ENCODE results near the gene CDHR3.

CDHR3 gene

DNA sequence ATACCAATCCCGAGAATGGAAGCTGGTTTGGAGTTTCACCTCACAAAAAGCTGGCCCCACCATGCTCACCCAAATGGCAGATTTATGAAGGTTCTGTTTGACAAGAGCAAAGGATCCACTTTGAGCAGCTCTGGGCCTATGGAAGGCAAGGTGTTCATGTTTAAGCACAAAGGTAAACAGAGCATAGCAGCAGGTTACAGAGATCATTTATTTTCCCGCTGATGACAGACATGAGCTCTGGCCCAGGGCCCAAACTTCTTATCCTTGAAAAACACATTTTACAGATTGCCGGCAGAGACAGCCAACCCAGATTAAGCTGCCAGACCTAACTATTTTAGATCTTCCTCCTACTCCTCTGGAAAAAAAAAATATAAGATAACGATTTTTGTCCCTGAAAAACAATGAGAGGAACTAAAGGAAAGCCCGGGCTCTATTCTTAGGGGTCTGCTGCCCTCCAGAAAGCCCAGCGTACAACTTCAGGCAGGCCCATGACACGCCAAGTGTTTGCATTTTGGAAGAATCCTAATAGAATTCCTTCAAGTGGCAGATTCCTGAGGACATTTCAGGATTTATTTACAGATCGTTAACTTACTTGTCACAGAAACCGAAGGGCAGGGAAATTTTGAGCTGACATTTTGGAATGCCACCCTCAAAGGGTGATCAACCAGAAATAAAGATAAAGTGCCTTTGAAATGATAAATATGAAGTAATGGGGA lies 109.1 kb downstream of the CDHR3 start:
- no peak overlapping the region for H3K4me3 ChIP-seq (IDR thresholded peaks at IDR 0.05; ENCODE audit: insufficient read depth, low read depth, low read length)
- H2AFZ ChIP-seq (ENCODE audit: low read depth): no peak overlapping the region
- no peak overlapping the region for H3K27ac ChIP-seq
- H3K4me1 ChIP-seq (ENCODE audit: low read depth, poor library complexity, severe bottlenecking): no peaks in the 10 kb centered on the region
- H3K36me3 ChIP-seq (ENCODE audit: insufficient read depth): no peaks in the 10 kb centered on the region
- H3K9ac ChIP-seq: no peak overlapping the region
- H3K27me3 ChIP-seq (ENCODE audit: insufficient read depth, low read depth): no peaks in the 10 kb centered on the region
- H4K20me1 ChIP-seq (ENCODE audit: insufficient read depth): no peaks in the 10 kb centered on the region
- TF ChIP-seq, protein P1, sequence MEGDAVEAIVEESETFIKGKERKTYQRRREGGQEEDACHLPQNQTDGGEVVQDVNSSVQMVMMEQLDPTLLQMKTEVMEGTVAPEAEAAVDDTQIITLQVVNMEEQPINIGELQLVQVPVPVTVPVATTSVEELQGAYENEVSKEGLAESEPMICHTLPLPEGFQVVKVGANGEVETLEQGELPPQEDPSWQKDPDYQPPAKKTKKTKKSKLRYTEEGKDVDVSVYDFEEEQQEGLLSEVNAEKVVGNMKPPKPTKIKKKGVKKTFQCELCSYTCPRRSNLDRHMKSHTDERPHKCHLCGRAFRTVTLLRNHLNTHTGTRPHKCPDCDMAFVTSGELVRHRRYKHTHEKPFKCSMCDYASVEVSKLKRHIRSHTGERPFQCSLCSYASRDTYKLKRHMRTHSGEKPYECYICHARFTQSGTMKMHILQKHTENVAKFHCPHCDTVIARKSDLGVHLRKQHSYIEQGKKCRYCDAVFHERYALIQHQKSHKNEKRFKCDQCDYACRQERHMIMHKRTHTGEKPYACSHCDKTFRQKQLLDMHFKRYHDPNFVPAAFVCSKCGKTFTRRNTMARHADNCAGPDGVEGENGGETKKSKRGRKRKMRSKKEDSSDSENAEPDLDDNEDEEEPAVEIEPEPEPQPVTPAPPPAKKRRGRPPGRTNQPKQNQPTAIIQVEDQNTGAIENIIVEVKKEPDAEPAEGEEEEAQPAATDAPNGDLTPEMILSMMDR (conservative IDR thresholded peaks at IDR 0.05; ENCODE audit: low read depth, low read length): no peak
- H3K4me2 ChIP-seq: no peak overlapping the region
- no peaks in the 10 kb centered on the region for H3K79me2 ChIP-seq (ENCODE audit: insufficient read depth, low read depth)

GRCh38 chr7:106072715-106073091 lies 109.6 kb downstream of the CDHR3 start:
- Histone ChIP-seq H2AFZ (ENCODE audit: low read depth) (no peak overlapping the region), H3K27ac (no peak overlapping the region), H3K4me2 (no peak overlapping the region), H3K27me3 (ENCODE audit: insufficient read depth, low read depth) (no peaks in the 10 kb centered on the region), H3K79me2 (ENCODE audit: insufficient read depth, low read depth) (no peaks in the 10 kb centered on the region), H3K4me1 (ENCODE audit: low read depth, poor library complexity, severe bottlenecking) (no peaks in the 10 kb centered on the region), H3K4me3 (IDR thresholded peaks at IDR 0.05; ENCODE audit: insufficient read depth, low read depth, low read length) (no peak overlapping the region), H4K20me1 (ENCODE audit: insufficient read depth) (no peaks in the 10 kb centered on the region), H3K9ac (no peak overlapping the region), H3K36me3 (ENCODE audit: insufficient read depth) (no peaks in the 10 kb centered on the region)
- TF ChIP-seq, protein P1 (conservative IDR thresholded peaks at IDR 0.05; ENCODE audit: low read depth, low read length): no peak

DNA sequence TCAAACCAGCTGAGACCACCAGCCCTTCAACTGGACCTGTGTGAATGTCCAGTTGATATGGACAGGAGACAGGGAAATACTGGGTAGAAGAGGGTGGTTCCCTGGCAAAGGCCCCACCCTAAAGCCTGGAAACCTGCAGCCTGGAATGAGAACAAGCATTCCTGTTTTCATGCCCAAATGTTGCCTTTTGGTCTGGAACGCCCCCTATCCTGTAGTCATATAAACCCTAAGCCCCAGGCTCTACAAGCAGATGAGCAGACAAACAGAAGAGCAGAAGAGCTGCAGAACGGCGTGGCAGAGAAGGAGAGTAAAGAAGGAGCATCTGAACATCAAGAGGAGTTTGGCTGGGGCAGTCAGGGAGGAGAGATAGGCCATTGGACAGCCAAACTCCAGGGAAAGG lies 110.6 kb downstream of the CDHR3 start:
- Histone ChIP-seq H3K4me2 (no peak overlapping the region), H3K27me3 (ENCODE audit: insufficient read depth, low read depth) (no peaks in the 10 kb centered on the region), H3K36me3 (ENCODE audit: insufficient read depth) (no peaks in the 10 kb centered on the region), H3K9ac (no peak overlapping the region), H3K27ac (no peak overlapping the region), H3K4me3 (IDR thresholded peaks at IDR 0.05; ENCODE audit: insufficient read depth, low read depth, low read length) (no peak overlapping the region), H2AFZ (ENCODE audit: low read depth) (no peak overlapping the region), H4K20me1 (ENCODE audit: insufficient read depth) (no peaks in the 10 kb centered on the region), H3K79me2 (ENCODE audit: insufficient read depth, low read depth) (no peaks in the 10 kb centered on the region), H3K4me1 (ENCODE audit: low read depth, poor library complexity, severe bottlenecking) (no peaks in the 10 kb centered on the region)
- TF ChIP-seq, protein P1 (conservative IDR thresholded peaks at IDR 0.05; ENCODE audit: low read depth, low read length): no peak

GRCh38 chr7:106074257-106074656 lies 111.2 kb downstream of the CDHR3 start:
- TF ChIP-seq, protein P1 (conservative IDR thresholded peaks at IDR 0.05; ENCODE audit: low read depth, low read length): no peak
- H3K79me2 ChIP-seq (ENCODE audit: insufficient read depth, low read depth): no peaks in the 10 kb centered on the region
- H3K27me3 ChIP-seq (ENCODE audit: insufficient read depth, low read depth): no peaks in the 10 kb centered on the region
- H3K27ac ChIP-seq: no peak overlapping the region
- H3K36me3 ChIP-seq (ENCODE audit: insufficient read depth): no peaks in the 10 kb centered on the region
- H2AFZ ChIP-seq (ENCODE audit: low read depth): no peak overlapping the region
- H3K4me3 ChIP-seq (IDR thresholded peaks at IDR 0.05; ENCODE audit: insufficient read depth, low read depth, low read length): no peak overlapping the region
- no peaks in the 10 kb centered on the region for H4K20me1 ChIP-seq (ENCODE audit: insufficient read depth)
- no peaks in the 10 kb centered on the region for H3K4me1 ChIP-seq (ENCODE audit: low read depth, poor library complexity, severe bottlenecking)
- H3K4me2 ChIP-seq: no peak overlapping the region
- no peak overlapping the region for H3K9ac ChIP-seq
